Suprapubic skin (tissue), 4 donors: ENCODE measurements around the gene ACOT7. TPM values are rescaled to one million over a fixed set of nuclear protein-coding genes. Genes with fewer than 3 reads are reported as not detected.
A peak's percentile ranks its signal among the peaks of the same experiment; 100 is the strongest.
"Not testable (repeated sequence)": the region's sequence is repeated elsewhere in the genome, so short reads cannot be mapped to it uniquely, and the experiment has no call there.

Experiments used
- DNase-seq, 2 donors: peaks; one replicate each; pipeline ENCODE4 v3.0.0-alpha.2; 2019; ENCODE audit warnings: low spot score in 2 of 2
- H3K27ac ChIP-seq: fragments of 200-600 bp; sonication (generic); one replicate; pipeline ENCODE4 v1.5.1; 2019
- H3K27me3 ChIP-seq: fragments of 200-600 bp; sonication (generic); one replicate; pipeline ENCODE4 v1.5.1; 2019
- H3K36me3 ChIP-seq: fragments of 200-600 bp; sonication (generic); one replicate; pipeline ENCODE4 v1.5.1; 2019
- H3K4me1 ChIP-seq: fragments of 200-600 bp; sonication (generic); one replicate; pipeline ENCODE4 v1.5.1; 2019
- H3K4me3 ChIP-seq: fragments of 200-600 bp; sonication (generic); one replicate; pipeline ENCODE4 v1.5.1; 2019; ENCODE audit warnings: mild to moderate bottlenecking
- H3K9me3 ChIP-seq: fragments of 200-600 bp; sonication (generic); one replicate; pipeline ENCODE4 v1.5.1; 2019
- EP300 ChIP-seq: sonication (generic); formaldehyde crosslinking; IDR thresholded peaks from one replicate; pipeline ENCODE4 v1.6.1; 2017; ENCODE audit warnings: antibody characterized with exemption
- POLR2A ChIP-seq, 2 donors: fragments of 450-650 bp; IDR thresholded peaks; one replicate each; pipeline ENCODE4 v1.6.1; 2017; ENCODE audit warnings: antibody characterized with exemption in 2 of 2, mild to moderate bottlenecking in 2 of 2, moderate library complexity in 2 of 2
- POLR2AphosphoS5 ChIP-seq, 3 donors: sonication (generic); formaldehyde crosslinking; IDR thresholded peaks; one replicate each; pipeline ENCODE4 v1.6.1; 2017; ENCODE audit warnings: antibody characterized with exemption in 3 of 3
- WGBS: methylation state at CpG from one replicate; pipeline ENCODE4 v1.1.5; 2018; 5-methylcytosine and 5-hydroxymethylcytosine counted together
- total RNA-seq, 4 donors: library from RNA; depleted of rRNA; stranded (reverse); fragments of >200 nt; gene quantifications; one replicate each; pipeline ENCODE4 v1.1.0, GENCODE V29; 2016
- TF ChIP-seq, protein P1 (sequence below), 2 donors: fragments of 200-600 bp in 1 of 2; fragments of 450-650 bp in 1 of 2; sonication (generic) in 1 of 2; IDR thresholded peaks; one replicate each; pipeline ENCODE4 v1.5.1; 2016 to 2019; ENCODE audit warnings: antibody characterized with exemption in 2 of 2, mild to moderate bottlenecking in 1 of 2, moderate library complexity in 1 of 2

ACOT7 gene
- total RNA-seq, 4 donors from 2014 or later: 8.4 to 40.5 (median 26.7) TPM

DNA sequence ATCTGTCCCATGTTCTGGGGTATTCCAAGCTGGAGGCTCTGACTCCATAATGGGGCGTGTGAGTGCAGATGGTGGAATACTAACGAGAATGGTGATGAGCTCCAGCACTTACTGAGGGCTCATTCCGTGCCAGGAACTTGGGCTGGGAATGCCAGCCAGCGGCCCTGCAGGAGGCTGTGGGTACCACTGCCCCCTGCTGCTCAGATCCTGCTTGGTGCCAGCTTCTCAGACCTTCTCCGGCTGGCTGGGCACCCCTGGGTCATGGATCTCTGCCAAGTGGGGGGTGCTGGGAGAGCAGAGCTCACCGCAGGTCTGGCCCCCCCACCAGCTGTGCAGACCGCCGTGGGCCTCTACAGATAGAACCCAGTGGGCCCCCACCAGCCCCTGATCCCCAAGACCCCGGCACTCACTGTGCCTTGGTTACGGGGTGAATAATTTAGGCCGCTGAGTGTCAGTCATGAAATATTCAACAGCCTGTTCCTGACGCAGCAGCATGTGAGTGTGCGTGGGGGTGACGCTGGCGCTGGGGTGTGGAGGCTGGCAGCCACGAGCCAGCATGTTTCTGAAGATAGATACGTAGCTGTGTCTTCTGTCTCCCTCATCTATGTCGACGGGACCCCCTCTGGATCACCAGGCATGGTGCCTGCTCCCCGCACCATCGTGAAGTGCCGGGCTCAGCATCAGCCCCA, 43.6 kb upstream of the ACOT7 start:
- H3K27me3 ChIP-seq: peaks cover 44% of the 10 kb centered on the region
- H3K36me3 ChIP-seq, H3K27ac ChIP-seq, H3K4me3 ChIP-seq, DNase-seq, H3K9me3 ChIP-seq: not testable (repeated sequence)
- TF ChIP-seq, protein P1, sequence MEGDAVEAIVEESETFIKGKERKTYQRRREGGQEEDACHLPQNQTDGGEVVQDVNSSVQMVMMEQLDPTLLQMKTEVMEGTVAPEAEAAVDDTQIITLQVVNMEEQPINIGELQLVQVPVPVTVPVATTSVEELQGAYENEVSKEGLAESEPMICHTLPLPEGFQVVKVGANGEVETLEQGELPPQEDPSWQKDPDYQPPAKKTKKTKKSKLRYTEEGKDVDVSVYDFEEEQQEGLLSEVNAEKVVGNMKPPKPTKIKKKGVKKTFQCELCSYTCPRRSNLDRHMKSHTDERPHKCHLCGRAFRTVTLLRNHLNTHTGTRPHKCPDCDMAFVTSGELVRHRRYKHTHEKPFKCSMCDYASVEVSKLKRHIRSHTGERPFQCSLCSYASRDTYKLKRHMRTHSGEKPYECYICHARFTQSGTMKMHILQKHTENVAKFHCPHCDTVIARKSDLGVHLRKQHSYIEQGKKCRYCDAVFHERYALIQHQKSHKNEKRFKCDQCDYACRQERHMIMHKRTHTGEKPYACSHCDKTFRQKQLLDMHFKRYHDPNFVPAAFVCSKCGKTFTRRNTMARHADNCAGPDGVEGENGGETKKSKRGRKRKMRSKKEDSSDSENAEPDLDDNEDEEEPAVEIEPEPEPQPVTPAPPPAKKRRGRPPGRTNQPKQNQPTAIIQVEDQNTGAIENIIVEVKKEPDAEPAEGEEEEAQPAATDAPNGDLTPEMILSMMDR (IDR thresholded peaks at IDR 0.05): peak in 1 of 2 donors; percentile 28
- WGBS: 43% methylated on average over 11 of the region's 22 CpGs
- peaks cover 22% of the 10 kb centered on the region for H3K4me1 ChIP-seq

DNA sequence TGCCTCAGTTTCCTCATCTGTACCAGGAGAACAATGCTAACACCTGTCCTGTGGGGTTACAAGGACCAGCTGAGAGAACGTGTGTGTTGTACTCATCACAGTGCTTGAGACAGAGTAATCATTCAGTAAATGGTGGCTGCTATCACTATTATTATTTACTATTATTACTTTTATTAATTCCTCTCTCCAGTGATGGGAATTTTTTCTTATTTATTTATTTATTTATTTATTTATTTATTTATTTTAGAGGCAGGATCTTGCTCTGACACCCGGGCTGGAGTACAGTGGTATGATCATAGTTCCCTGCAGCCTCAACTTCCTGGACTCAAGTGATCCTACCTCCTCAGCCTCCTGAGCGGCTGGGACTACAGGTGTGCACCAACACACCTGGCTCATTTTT, 42.7 kb upstream of the ACOT7 start:
- Histone ChIP-seq H3K4me1 (peaks cover 22% of the 10 kb centered on the region), H3K27me3 (peaks cover 38% of the 10 kb centered on the region)
- not testable (repeated sequence) for H3K36me3 ChIP-seq, DNase-seq, H3K9me3 ChIP-seq, H3K27ac ChIP-seq, H3K4me3 ChIP-seq
- 74% methylated on average over 3 of the region's 3 CpGs for WGBS

DNA sequence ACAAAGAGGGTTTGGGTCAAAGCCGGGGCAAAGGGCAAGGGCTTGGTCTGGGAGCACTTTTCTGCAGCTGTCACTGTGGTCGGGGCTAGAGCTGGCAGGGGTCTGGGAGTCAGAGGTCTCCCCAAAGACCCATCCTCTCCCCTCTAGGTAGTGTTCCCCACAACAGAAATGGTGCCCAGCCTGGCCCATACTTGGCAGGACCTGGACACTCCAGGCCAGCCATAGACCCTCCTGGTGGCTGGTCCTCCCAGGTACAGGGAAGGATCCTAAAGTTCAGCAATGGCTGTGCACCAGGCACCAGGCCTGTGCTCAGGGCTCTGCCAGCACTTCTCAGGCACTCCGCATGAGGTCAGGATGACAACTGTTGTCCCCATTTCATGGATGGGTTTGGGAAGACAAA, 42.0 kb upstream of the ACOT7 start:
- Histone ChIP-seq H3K4me1 (peaks cover 26% of the 10 kb centered on the region), H3K36me3 (no peaks in the 10 kb centered on the region), H3K27me3 (peaks cover 36% of the 10 kb centered on the region), H3K27ac (no peak overlapping the region), H3K9me3 (no peaks in the 10 kb centered on the region), H3K4me3 (no peak overlapping the region)
- WGBS: 58% methylated on average over 2 of the region's 3 CpGs
- TF ChIP-seq, protein P1 (IDR thresholded peaks at IDR 0.05): no peak
- TF ChIP-seq EP300 (no peak), POLR2AphosphoS5 (IDR thresholded peaks at IDR 0.05) (no peak), POLR2A (IDR thresholded peaks at IDR 0.05) (no peak)
- no peak for DNase-seq

DNA sequence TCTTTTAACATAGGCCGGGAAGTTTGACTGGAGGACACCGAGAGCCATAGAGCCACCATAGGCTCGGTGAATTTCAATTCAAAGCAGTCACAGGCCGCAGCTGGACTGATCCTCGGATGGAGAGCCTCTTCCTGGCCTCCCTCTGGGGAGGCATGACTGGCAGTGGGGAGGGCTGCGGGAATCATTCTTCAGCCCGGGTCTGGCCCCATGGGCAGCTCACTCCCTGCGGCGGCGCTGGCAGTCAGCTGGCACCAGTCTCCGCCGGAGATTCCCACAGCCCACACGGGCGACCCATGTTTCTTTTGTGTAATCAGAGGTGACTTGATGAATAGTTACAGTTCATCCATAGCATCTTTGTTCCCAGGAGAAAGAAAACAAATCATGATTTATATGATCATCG, 41.6 kb upstream of the ACOT7 start:
- H3K9me3 ChIP-seq: no peaks in the 10 kb centered on the region
- 89% methylated on average over 11 of the region's 15 CpGs for WGBS
- peaks cover 36% of the 10 kb centered on the region for H3K27me3 ChIP-seq
- no peak overlapping the region for H3K27ac ChIP-seq
- TF ChIP-seq, protein P1 (IDR thresholded peaks at IDR 0.05): no peak
- TF ChIP-seq EP300 (no peak), POLR2A (IDR thresholded peaks at IDR 0.05) (no peak), POLR2AphosphoS5 (IDR thresholded peaks at IDR 0.05) (no peak)
- H3K4me1 ChIP-seq: peaks cover 26% of the 10 kb centered on the region
- no peak overlapping the region for H3K4me3 ChIP-seq
- no peak for DNase-seq
- no peaks in the 10 kb centered on the region for H3K36me3 ChIP-seq

DNA sequence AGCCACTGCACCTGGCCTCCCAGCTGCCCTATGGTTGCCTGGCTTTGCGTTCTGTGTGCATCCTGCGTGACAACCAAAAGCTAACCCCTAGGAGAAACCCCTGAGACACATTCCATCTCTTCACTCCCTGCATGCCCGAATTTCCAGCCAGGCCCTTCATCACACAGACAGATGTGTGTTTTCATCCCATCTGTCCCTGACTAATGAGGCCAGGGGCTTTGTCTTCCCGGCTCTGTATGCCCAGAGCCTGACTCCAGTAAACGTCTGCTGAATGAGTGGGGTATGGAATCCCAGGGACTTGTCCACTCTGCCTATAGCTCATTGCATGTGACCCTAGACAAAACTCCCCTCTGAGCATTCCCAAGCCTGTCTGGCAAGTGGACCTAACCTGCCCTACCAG, 40.6 kb upstream of the ACOT7 start:
- H3K27me3 ChIP-seq: peaks cover 34% of the 10 kb centered on the region
- DNase-seq: no peak
- no peak overlapping the region for H3K4me3 ChIP-seq
- H3K36me3 ChIP-seq: no peaks in the 10 kb centered on the region
- no peaks in the 10 kb centered on the region for H3K9me3 ChIP-seq
- H3K27ac ChIP-seq: no peak overlapping the region
- no peak for TF ChIP-seq EP300
- no peak for TF ChIP-seq POLR2A (IDR thresholded peaks at IDR 0.05)
- TF ChIP-seq, protein P1 (IDR thresholded peaks at IDR 0.05): no peak
- no peak for TF ChIP-seq POLR2AphosphoS5 (IDR thresholded peaks at IDR 0.05)
- H3K4me1 ChIP-seq: peaks cover 27% of the 10 kb centered on the region
- WGBS: 75% methylated on average over 5 of the region's 5 CpGs

DNA sequence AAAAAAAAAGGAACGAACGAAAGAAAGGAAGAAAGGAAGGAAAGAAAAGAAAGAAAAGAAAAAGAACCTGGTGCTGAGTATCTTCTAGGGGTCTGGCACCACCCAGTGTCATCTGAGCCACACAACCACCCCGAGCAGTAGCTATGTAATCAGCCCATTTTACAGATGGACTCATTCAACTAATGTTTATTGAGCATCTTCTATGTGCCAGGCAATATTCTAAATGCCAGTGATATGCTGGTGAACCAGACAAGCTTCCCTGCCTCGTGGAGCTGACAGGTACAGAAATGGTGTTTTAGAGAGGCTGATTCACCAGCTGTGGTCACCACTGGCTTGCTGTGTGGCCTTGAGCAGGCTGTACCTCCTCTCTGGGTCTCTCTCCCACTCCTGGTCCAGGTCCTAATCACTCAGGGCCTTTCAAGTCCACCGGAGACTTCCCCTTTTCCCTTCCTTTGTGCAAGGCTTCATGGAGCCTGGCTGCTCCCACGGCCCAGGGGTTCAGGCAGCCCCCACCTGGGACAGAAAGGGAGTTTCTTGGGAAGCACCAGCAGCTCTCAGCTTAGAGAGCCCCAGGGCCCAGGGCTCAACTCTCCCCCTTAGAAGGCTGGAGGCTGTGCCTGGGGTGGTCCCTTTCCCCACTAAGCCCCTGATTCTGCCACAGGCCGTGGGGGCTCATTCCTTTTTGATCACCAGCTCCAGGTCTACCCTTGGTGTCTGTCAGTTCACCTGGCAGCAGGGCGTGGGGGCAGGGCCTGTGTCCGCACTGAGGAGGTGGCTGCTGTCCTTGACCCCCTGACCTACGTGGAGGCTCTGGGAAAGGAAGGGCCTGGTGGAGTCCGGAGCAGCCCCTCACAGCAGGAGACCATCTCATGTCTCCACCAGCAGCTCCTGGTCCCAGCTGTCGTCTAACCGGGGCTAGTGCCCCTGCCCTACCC, 38.3 kb upstream of the ACOT7 start:
- H3K36me3 ChIP-seq, H3K4me3 ChIP-seq, H3K27ac ChIP-seq, DNase-seq, H3K9me3 ChIP-seq: not testable (repeated sequence)
- Histone ChIP-seq H3K27me3 (peaks cover 40% of the 10 kb centered on the region), H3K4me1 (peaks cover 37% of the 10 kb centered on the region)
- WGBS: 79% methylated on average over 7 of the region's 13 CpGs

DNA sequence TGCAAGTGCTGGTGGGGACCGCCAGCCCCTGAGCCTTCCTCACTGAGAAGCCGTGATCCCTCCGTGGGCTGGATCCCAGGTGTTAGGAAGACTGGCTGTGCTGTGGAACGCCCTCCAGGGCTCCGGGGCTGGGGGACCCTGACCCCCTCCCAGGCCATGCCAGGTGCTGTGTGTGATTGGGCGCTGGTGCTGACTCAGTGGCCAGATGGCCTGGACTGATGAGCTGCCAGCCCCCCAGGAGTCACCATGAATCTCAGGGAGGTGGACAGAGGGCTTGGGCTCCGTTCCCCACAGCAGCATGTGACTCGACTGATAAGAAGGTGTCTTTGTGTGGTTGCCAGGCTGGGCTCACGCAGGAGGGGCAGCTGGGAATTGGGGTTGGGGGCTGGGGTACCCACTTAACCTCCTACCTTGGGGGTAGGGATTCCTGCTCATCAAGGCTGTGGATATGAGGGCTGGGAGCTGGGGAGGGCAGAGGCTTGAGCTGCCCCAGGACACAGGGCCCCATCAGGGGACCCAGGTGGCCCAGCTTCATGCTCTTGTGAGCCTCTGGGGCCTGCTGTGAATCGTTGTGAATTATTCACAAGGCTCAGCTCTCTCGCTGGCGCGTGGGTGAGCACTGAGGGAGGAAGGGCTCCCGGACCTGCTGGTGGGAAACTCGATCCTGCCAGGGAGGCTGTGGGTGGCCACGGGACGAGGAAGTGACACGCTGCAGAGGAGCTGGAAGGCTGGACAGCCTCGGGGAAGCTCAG, 36.3 kb upstream of the ACOT7 start:
- not testable (repeated sequence) for DNase-seq, H3K9me3 ChIP-seq, H3K36me3 ChIP-seq, H3K27ac ChIP-seq, H3K4me3 ChIP-seq
- Histone ChIP-seq H3K4me1 (peaks cover 58% of the 10 kb centered on the region), H3K27me3 (peaks cover 59% of the 10 kb centered on the region)
- whole genome bisulfite sequencing: no CpG with 5 or more reads among the region's 19 CpGs

DNA sequence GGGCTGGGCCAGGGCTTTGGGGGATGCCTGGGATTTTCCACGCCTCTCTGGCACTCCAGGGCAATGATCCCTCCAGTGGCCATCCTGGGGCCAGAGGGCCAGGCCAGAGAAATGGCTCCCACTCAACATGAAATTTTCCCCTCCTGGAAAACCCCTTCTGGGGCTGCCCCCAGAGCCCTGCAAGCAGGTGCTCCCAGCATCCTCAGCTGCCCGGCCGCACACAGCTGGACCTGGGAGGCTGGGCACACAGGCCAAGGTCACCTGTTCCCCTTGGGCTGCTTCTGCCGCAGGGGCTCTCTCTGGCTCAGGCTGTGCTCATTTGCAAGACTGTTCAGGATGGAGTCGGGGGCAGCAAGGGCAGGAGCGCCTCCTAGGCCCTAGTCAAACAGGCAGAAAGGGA, 34.9 kb upstream of the ACOT7 start:
- H3K27ac ChIP-seq, DNase-seq, H3K4me3 ChIP-seq, H3K9me3 ChIP-seq, H3K36me3 ChIP-seq: not testable (repeated sequence)
- H3K27me3 ChIP-seq: peaks cover 73% of the 10 kb centered on the region
- no CpG with 5 or more reads among the region's 6 CpGs for WGBS
- peaks cover 71% of the 10 kb centered on the region for H3K4me1 ChIP-seq
